ENCODE measurements around the gene AK8.

DNA sequence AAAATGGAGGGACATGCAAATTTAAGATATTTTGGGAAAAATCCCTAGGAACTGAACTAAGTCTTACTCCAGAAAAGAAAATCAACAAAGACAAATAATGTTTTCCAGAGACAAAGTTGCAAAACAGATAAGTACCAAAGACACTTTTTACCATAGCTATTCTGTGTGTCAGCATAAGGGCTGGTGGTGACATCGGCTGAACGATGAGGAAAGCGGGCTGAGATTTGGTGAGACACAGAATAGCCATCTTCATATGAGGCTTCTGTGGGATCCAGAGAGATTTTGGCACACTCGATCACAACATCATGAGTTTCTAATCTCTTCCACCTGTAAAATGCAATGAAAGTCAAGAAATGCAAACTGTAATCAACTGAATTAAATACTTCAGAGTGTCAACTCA is 34.0 kb upstream of the AK8 start:
- TF ChIP-seq EZH2 (IDR thresholded peaks at IDR 0.05; ENCODE audit: borderline replicate concordance, low read length), result no peak
- TF ChIP-seq, protein P1, sequence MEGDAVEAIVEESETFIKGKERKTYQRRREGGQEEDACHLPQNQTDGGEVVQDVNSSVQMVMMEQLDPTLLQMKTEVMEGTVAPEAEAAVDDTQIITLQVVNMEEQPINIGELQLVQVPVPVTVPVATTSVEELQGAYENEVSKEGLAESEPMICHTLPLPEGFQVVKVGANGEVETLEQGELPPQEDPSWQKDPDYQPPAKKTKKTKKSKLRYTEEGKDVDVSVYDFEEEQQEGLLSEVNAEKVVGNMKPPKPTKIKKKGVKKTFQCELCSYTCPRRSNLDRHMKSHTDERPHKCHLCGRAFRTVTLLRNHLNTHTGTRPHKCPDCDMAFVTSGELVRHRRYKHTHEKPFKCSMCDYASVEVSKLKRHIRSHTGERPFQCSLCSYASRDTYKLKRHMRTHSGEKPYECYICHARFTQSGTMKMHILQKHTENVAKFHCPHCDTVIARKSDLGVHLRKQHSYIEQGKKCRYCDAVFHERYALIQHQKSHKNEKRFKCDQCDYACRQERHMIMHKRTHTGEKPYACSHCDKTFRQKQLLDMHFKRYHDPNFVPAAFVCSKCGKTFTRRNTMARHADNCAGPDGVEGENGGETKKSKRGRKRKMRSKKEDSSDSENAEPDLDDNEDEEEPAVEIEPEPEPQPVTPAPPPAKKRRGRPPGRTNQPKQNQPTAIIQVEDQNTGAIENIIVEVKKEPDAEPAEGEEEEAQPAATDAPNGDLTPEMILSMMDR (IDR thresholded peaks at IDR 0.05; ENCODE audit: low read length), result no peak

All from OCI-LY1 (cell line).